AG09309 (cell line): Measurements from ENCODE around the gene B3GNT8.
"Not testable (repeated sequence)": the region's sequence is repeated elsewhere in the genome, so short reads cannot be mapped to it uniquely, and the experiment has no call there.

Experiments used
- DNase-seq: peaks from one replicate; pipeline ENCODE4 v3.0.0-alpha.2; 2010; ENCODE audit warnings: low read depth
- H3K4me3 ChIP-seq: 2 replicates; pipeline ENCODE4 v1.5.1; 2011; ENCODE audit warnings: mild to moderate bottlenecking, low read depth, low read length, moderate library complexity; ENCODE audit not compliant: control insufficient read depth
- TF ChIP-seq, protein P1 (sequence below): IDR thresholded peaks from 2 replicates; pipeline ENCODE4 v1.5.1; 2011; ENCODE audit warnings: mild to moderate bottlenecking, low read depth, low read length, inconsistent platforms; ENCODE audit not compliant: insufficient read depth, control insufficient read depth; ENCODE audit errors: missing control alignments

Gene B3GNT8, protein sequence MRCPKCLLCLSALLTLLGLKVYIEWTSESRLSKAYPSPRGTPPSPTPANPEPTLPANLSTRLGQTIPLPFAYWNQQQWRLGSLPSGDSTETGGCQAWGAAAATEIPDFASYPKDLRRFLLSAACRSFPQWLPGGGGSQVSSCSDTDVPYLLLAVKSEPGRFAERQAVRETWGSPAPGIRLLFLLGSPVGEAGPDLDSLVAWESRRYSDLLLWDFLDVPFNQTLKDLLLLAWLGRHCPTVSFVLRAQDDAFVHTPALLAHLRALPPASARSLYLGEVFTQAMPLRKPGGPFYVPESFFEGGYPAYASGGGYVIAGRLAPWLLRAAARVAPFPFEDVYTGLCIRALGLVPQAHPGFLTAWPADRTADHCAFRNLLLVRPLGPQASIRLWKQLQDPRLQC

DNA sequence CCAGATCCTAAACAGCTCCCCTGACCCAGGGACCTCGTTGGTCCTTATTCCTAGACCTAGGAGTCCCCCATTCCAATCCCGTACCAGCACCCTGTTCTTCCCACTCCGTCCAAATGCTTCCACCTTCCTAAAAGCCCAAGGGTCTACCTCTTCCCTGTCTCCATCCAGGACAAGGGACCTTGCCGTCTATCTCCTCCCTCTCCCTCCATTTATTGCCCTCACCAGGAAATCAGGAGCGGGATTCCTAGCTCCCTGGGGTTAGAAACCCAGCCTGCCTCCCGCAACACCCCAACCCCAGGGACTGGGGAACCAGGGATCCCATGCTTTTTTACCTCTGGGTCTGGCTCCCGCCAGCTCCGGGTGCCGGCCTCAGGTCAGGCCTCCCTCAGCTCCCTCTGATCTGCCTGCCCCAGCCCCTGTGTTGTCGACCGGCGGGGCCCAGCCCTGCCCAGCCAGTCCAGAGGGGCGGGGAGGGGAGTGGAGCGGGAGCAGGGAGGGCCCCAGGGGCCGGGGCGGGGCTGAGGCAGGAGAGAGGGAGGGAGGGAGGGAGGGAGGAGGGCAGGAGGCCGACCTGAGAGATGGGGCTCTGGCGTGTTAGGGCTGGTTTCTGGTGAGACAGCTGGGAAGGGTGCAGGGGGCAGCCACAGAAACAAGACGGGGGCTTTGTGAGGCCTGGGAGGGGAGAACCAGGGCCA is at the start of gene B3GNT8:
B3GNT8 (minus strand) TSS at position 423 of the 695 bp plus-strand sequence. CDS start 596 bp downstream, outside the sequence.
- H3K4me3 ChIP-seq: peak within 1 kb of the TSS; percentile 52
- DNase-seq: no peak
- TF ChIP-seq, protein P1, sequence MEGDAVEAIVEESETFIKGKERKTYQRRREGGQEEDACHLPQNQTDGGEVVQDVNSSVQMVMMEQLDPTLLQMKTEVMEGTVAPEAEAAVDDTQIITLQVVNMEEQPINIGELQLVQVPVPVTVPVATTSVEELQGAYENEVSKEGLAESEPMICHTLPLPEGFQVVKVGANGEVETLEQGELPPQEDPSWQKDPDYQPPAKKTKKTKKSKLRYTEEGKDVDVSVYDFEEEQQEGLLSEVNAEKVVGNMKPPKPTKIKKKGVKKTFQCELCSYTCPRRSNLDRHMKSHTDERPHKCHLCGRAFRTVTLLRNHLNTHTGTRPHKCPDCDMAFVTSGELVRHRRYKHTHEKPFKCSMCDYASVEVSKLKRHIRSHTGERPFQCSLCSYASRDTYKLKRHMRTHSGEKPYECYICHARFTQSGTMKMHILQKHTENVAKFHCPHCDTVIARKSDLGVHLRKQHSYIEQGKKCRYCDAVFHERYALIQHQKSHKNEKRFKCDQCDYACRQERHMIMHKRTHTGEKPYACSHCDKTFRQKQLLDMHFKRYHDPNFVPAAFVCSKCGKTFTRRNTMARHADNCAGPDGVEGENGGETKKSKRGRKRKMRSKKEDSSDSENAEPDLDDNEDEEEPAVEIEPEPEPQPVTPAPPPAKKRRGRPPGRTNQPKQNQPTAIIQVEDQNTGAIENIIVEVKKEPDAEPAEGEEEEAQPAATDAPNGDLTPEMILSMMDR: no peak

DNA sequence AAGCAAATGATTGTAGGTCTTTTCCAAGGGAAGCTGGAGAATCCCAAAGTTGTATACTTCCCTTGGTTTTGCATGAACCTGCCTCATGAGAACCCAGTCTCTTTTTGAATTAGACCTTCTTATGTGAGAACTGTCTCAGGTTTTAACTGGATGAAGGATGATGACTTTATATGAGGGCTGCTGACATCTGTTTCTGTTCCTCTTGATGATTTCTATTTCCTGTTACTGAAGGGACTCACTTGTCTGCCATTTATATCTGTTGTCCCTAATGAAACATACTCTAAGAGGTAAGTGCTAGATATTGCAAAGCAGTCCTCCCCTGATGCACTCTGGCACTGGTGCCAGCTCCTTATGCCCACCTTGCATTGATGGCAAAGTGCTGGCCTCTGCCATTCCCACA is 49.4 kb upstream of the B3GNT8 start:
- H3K4me3 ChIP-seq: no peak overlapping the region
- DNase-seq: no peak
- TF ChIP-seq, protein P1: no peak

DNA sequence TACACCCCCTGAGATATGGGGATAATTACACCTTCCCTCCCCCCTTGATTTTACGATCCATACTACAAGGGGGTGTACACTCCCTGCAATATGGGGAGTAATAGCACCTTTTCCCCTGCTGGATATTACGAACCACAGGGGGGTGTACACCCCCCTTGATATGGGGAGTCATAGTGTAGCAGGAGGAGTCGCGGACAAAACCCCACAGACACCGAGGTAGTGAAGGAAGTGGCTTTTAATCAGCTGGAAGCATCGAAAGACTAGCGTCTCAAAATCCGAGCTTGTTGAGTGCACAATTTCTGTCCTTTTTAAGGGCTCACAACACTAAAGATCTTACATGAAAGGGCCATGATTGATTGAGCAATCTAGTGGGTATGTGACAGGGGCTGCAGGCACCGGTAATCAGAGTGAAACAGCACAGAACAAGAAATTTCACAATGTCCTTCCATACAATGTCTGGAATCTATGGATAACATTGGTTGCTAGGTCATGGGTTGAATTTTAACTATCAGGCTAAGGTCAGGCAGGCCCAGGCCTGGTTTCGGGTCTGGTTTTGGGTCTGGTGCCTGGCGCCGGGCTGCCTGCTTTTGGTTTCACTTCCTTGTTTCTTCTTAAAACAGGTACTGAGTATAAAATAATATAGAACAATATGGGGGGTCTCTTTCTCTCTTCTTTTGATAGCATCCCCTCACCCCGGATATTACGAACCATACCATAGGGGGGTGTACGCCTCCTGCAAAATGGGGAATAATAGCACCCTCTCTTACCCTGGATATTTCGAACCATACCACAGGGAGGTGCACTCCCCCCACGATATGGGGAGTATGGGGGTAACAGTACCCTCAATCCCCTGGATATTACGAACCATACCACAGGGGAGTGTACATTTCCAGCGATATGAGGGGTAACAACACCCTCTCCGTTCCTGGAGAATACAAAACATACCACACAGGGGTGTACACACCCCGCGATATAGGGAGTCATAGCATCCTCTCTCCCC is 36.4 kb upstream of the B3GNT8 start:
- DNase-seq, H3K4me3 ChIP-seq: not testable (repeated sequence)

DNA sequence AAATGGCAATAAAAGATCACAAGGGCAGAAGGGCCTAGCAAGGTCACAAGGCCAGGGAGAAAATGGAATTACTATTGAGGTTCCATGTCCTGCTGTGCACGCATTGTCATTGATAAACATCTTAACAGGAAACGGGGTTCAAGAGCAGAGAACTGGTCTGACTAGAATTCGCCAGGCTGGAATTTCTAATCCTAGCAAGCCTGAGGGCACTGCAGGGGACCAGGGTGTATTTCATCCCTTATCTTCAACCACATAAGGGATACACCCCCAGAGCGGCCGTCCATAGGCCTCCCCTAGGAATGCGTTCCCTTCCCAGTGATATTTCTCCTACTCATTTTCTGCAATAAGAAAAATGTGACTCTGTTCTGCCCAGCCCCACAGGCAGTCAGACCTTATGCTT is 35.3 kb upstream of the B3GNT8 start:
- H3K4me3 ChIP-seq: no peak overlapping the region
- DNase-seq: no peak
- TF ChIP-seq, protein P1: no peak

DNA sequence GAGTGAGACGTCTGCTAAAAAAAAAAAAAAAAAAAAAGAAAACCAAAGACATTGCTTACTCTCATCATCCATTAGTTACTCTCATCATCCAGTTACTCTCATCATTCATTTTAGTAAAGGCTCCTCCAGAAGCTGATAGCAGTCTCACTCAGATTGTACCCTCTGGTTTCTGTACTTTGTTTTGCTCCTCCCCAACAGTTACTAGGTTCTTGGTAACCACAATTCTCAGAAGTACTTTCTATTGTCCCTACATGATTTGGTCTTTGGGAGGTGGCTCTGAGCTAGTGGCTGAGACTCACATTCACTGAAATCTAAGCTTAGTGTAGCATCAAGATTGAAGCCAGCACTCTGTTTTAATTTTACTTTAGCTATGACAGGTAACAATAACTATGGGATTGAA is 30.1 kb upstream of the B3GNT8 start:
- no peak for DNase-seq
- TF ChIP-seq, protein P1: no peak
- H3K4me3 ChIP-seq: no peak overlapping the region

DNA sequence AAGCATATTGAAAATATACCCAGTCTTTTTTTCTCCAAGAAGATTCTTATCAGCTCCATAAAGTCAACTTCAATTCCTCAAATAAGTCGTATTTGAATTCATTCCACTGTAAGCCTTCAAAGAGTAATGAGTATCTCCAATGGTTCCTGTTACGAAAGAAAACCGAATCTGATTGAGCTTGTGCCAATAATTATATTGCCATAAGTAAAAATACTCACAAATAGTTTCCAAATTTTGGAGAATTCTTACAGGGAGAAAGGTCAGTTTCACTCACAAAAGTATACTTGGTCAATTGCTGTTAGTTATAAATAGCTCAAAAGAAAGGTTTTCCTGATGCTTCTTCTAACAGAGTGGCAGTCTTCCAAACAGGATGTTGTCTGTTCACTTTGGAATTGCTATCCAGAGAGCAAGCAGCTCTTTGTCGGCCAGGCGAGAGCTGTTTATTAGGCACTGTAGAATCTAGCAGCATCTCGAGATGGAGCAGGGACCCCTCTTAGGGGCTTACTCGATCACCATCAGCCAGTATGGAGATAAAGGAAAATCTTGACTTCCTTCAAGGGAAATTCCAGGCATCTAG is 29.3 kb upstream of the B3GNT8 start:
- no peak overlapping the region for H3K4me3 ChIP-seq
- DNase-seq: no peak
- TF ChIP-seq, protein P1: no peak
